OCI-LY3 (cell line): ENCODE data around the gene MAP1B.

ENCODE experiments used
- H2AFZ ChIP-seq: fragments of 200-600, 300-600 bp; shearing (Covaris generic); 2 replicates; pipeline ENCODE4 v1.6.0; 2014; ENCODE audit warnings: antibody characterized with exemption, low read depth, low read length
- H3K27ac ChIP-seq: fragments of 200-600, 300-600 bp; sonication (generic); 2 replicates; pipeline ENCODE4 v1.5.1; 2014; ENCODE audit warnings: mild to moderate bottlenecking, low read length, moderate library complexity, mixed read lengths
- H3K27me3 ChIP-seq: fragments of 200-600, 300-600 bp; sonication (generic); 2 replicates; pipeline ENCODE4 v1.6.1; 2014; ENCODE audit warnings: low read depth, low read length, mixed read lengths
- H3K36me3 ChIP-seq: fragments of 200-600, 300-600 bp; sonication (generic); replicated peaks from 2 replicates; pipeline ENCODE3; 2014; ENCODE audit warnings: low read depth, low read length, mixed read lengths
- H3K4me1 ChIP-seq: fragments of 300-600, 200-600 bp; sonication (generic); 2 replicates; pipeline ENCODE4 v1.6.1; 2014; ENCODE audit warnings: low read length, mixed read lengths
- H3K4me2 ChIP-seq: fragments of 200-600, 300-600 bp; sonication (generic); 2 replicates; pipeline ENCODE4 v1.6.1; 2014; ENCODE audit warnings: low read length, mixed read lengths
- H3K4me3 ChIP-seq: fragments of 300-600, 200-600 bp; sonication (generic); 2 replicates; pipeline ENCODE4 v1.5.1; 2014; ENCODE audit warnings: antibody characterized with exemption, mild to moderate bottlenecking, low read length, moderate library complexity
- H3K79me2 ChIP-seq: fragments of 300-600, 200-600 bp; shearing (Covaris generic); 2 replicates; pipeline ENCODE4 v1.6.1; 2014; ENCODE audit warnings: mild to moderate bottlenecking, low read length, mixed read lengths
- H3K9ac ChIP-seq: fragments of 300-600, 200-600 bp; shearing (Covaris generic); 2 replicates; pipeline ENCODE4 v1.6.0; 2014; ENCODE audit warnings: mild to moderate bottlenecking, low read length, moderate library complexity
- H3K9me3 ChIP-seq: fragments of 200-600, 300-600 bp; shearing (Covaris generic); 2 replicates; pipeline ENCODE4 v1.6.1; 2014; ENCODE audit warnings: low read length, mixed read lengths; ENCODE audit not compliant: insufficient read depth
- H4K20me1 ChIP-seq: fragments of 200-600, 300-600 bp; sonication (generic); 2 replicates; pipeline ENCODE4 v1.6.1; 2016; ENCODE audit warnings: low read length, mixed read lengths; ENCODE audit not compliant: insufficient read depth
- CTCF ChIP-seq: fragments of 200-600, 300-600 bp; sonication (generic); IDR thresholded peaks from 2 replicates; pipeline ENCODE4 v1.5.1; 2014; ENCODE audit warnings: antibody characterized with exemption, low read length, low read depth
- EZH2phosphoT487 ChIP-seq: fragments of 200-600 bp; shearing (Covaris generic); IDR thresholded peaks from 2 replicates; pipeline ENCODE4 v1.6.1; 2018; ENCODE audit warnings: antibody characterized with exemption, mixed run types, low read depth

The MAP1B gene

GRCh38 chr5:72208324-72208926 is 101.2 kb downstream of the MAP1B start:
- no peak for TF ChIP-seq EZH2phosphoT487
- no peak for TF ChIP-seq CTCF
- no peaks in the 10 kb centered on the region for H3K9me3 ChIP-seq
- H3K79me2 ChIP-seq = no peaks in the 10 kb centered on the region

GRCh38 chr5:72209147-72210115 is 102.2 kb downstream of the MAP1B start:
- Histone ChIP-seq H3K9me3 (no peaks in the 10 kb centered on the region), H3K4me2 (no peak overlapping the region), H3K9ac (no peak overlapping the region), H3K4me3 (no peak overlapping the region), H2AFZ (no peak overlapping the region), H3K4me1 (no peaks in the 10 kb centered on the region), H3K27ac (no peak overlapping the region), H3K79me2 (no peaks in the 10 kb centered on the region), H4K20me1 (no peaks in the 10 kb centered on the region), H3K36me3 (no peaks in the 10 kb centered on the region), H3K27me3 (no peaks in the 10 kb centered on the region)
- no peak for TF ChIP-seq EZH2phosphoT487
- TF ChIP-seq CTCF = no peak

More at GRCh38 chr5:72208324-72208926, 101.2 kb downstream of the MAP1B start:
- Histone ChIP-seq H3K4me2 (no peak overlapping the region), H3K4me1 (no peaks in the 10 kb centered on the region), H3K36me3 (no peaks in the 10 kb centered on the region), H2AFZ (no peak overlapping the region), H3K27ac (no peak overlapping the region), H3K9ac (no peak overlapping the region), H4K20me1 (no peaks in the 10 kb centered on the region), H3K27me3 (no peaks in the 10 kb centered on the region), H3K4me3 (no peak overlapping the region)

GRCh38 chr5:72210888-72211678 is 103.8 kb downstream of the MAP1B start:
- Histone ChIP-seq H4K20me1 (no peaks in the 10 kb centered on the region), H3K9me3 (no peaks in the 10 kb centered on the region), H3K27ac (no peak overlapping the region), H3K27me3 (no peaks in the 10 kb centered on the region), H3K4me1 (no peaks in the 10 kb centered on the region), H3K9ac (no peak overlapping the region), H3K79me2 (no peaks in the 10 kb centered on the region), H3K4me2 (no peak overlapping the region), H2AFZ (no peak overlapping the region), H3K36me3 (no peaks in the 10 kb centered on the region), H3K4me3 (no peak overlapping the region)
- TF ChIP-seq CTCF (no peak), EZH2phosphoT487 (no peak)
